NCI-H2196 (cell line): ENCODE results near the gene STK33.
"Not testable (repeated sequence)": the region's sequence is repeated elsewhere in the genome, so short reads cannot be mapped to it uniquely, and the experiment has no call there.

Experiments
- DNase-seq: peaks from one replicate; lab custom pipeline; 2025; ENCODE audit not compliant: unreplicated experiment; lab: John Stamatoyannopoulos, UW

The STK33 gene

DNA sequence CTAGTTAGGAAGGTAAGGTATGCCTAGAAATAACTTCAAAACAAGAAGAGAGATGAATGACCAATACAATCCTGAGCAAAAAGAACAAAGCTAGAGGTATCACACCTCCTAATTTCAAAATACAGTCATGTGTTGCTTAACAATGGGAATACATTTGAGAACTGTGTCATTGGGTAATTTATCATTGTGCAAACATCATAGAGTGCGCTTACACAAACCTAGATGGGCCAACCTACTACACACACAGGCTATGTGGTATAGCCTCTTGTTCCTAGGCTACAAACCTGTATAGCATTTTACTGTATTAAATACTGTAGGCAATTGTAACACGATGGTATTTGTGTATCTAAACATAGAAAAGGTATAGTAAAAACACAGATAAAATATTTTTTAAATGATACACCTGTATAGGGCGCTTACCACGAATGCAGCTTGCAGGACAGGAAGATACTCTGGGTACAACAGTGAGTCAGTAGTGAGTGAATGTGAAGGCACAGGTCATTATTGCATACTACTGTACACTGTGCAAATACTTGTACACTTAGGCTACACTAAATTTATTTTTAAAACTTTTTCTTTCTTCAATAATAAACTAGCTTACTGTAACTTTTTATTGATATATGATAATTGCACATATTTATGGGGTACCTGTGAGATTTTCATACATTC is 48.2 kb downstream of the STK33 start:
- no peak for DNase-seq

GRCh38 chr11:8544807-8545206 is 49.2 kb downstream of the STK33 start:
- DNase-seq = no peak

- no peak for DNase-seq
Measured at GRCh38 chr11:8543278-8543677, 50.8 kb downstream of the STK33 start.

DNA sequence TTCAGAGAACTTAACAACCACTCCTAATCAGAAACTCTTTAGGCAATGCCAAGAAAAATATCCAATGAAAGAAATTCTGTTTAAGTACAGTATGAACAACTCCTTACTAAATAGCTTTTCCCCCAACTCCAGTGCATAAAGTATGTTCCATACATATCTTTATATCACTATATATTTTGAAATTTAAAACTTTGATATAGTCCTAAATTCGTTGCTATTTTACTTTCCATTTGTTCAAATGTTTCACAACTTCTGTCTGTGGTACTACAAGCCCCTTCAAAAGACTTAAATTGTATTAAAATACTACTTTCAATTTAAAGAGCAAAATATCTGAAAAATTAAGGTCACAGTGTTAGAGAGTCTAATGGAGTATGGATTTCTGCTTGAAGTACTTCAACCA is 52.6 kb downstream of the STK33 start:
- no peak for DNase-seq

- DNase-seq = no peak
Measured at GRCh38 chr11:8533332-8533731, 60.7 kb downstream of the STK33 start.

- no peak for DNase-seq
Measured at GRCh38 chr11:8532475-8532874, 61.6 kb downstream of the STK33 start.

- DNase-seq = no peak
Measured at GRCh38 chr11:8531982-8532381, 62.0 kb downstream of the STK33 start.

DNA sequence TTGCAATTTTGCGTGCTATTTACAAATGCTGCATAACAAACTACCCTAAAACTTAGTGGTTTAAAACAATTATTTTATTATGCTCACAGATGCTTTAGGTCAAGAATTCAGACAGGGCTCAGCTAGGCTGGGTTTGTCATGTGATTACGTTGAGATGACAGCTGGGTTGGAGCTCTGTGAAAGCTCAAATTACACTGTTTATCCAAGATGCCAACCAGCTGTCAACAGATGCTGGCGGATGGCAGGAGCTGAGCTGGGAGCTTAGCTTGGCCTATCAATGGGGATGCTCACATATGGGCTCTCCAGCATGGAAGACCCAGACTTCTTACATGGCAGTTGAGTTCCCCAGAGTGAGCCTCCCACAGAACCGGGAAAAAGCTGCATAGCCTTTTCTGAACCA is 62.7 kb downstream of the STK33 start:
- peak; percentile 51 for DNase-seq

DNA sequence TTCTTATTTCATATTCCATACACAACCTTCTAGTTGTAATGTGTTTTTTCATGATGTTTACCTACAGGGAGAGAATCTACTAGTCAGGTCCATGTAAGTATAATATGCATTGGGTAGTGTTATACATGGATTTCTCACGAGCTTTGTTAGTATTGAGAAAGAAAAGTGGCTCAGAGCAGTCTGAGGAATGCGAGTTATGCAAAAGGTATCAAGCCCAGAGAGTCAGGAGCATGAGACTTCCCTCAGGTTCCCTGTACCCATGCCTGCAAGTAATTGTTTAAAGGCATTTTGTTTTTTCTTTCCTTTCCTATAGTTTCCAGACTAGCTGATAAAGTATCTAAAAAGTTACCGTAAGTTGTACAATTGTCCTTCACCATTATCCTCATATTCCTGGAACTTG is 66.1 kb downstream of the STK33 start:
- DNase-seq = no peak

DNA sequence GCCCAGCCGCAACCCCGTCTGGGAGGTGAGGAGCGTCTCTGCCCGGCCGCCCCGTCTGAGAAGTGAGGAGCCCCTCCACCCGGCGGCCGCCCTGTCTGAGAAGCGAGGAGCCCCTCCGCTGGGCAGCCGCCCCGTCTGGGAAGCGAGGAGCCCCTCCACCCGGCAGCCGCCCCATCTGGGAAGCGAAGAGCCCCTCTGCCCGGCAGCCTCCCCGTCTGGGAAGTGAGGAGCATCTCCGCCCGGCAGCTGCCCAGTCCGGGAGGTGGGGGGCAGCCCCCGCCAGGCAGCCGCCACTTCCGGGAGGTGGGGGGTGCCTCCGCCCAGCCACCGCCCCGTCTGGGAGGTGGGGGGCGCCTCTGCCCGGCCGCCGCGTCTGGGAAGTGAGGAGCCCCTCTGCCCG is 70.6 kb downstream of the STK33 start:
- no peak for DNase-seq

DNA sequence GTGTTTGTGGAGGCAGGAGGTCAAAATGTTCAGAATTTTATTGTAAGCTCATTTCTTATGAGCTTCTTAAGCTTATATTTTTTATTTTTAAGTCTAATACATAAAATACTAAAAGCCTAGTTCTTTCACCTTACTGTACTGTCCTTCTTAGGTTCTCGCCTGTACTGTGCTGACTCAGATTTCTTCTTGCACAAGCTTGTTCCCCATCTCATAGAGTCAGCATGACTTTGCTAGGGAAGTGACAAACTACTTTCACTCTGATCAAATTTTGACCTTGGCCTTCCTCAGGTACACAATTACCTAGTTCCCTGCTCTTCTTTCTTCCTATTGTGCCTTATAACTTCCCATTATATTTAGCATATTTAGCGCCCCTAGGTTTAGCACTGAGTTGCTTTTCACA is 81.5 kb downstream of the STK33 start:
- no peak for DNase-seq

GRCh38 chr11:8503910-8504364 is 90.1 kb downstream of the STK33 start:
- no peak for DNase-seq

DNA sequence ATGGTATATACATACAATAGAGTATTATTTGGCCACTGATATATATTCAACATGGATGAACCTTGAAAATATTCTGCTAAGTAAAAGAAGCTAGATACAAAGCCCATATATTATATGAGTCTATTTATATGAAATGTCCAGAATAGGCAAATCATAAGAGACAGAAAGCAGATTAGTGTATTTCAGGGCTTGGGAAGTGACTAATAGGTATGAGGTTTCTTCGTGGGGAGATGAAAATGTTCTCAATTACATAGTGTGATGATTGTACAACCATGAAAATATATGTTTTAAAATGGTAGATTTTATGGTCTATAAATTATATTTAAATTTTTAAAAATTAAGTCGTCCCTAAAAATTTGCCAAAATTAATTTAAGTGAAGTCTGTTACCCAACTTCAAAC is 92.2 kb downstream of the STK33 start:
- no peak for DNase-seq

DNA sequence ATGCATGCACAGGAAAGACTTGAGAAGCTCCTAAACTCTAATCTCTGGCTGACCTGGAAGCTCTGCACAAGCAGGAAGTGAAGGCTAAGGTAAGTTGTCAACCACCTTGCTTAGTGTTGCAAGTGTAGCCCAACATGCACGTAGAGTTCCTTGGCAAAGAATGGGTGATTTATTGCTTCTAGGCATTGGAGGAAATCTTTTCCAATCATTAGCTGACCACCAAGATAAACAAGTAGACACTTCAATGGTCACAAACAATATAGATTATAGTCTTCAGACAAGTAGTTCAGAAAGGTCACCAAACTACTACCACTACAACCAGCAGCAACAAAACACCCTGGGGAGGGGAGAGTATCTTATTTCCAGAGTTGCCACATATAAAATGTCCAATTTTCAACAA is 105.6 kb downstream of the STK33 start:
- DNase-seq = no peak

- DNase-seq = no peak
Measured at GRCh38 chr11:8487261-8487660, 106.8 kb downstream of the STK33 start.

DNA sequence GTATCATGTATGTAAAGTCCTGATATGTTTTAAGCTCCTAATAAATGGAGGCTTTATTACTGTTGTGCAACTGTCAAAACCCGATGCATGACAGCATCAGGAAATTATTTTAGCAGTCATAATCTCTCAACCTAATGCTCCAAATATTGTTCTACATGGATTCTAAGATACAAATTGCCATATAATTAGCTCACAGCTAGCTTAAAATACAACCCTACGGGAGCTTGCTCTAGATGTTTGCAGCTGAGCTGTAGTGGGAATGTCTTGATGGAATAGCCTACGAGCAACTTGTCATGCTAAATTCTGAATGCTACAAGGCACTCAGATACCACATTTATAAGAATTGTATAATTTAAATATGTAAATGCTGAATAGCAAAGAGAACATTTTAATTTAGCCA is 109.8 kb downstream of the STK33 start:
- DNase-seq = no peak

DNA sequence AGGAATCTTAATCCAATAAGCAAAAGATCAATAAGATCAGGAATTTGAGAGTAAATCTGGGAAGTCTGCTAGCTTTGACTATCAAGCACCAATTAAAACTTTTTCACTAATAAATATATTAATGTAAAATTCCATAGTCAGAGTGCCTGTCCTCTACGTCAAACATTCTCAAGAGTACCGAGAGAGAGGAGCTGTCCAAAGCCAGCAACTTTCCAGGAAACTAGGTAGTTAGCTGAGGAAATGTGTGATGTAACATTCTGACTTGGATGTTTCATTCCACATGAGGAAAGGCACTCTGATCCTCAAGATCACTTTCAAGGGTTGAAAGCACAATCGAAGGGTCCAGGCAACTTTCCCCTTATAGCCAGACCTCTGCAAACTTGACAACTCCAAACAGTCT is 113.2 kb downstream of the STK33 start:
- no peak for DNase-seq

DNA sequence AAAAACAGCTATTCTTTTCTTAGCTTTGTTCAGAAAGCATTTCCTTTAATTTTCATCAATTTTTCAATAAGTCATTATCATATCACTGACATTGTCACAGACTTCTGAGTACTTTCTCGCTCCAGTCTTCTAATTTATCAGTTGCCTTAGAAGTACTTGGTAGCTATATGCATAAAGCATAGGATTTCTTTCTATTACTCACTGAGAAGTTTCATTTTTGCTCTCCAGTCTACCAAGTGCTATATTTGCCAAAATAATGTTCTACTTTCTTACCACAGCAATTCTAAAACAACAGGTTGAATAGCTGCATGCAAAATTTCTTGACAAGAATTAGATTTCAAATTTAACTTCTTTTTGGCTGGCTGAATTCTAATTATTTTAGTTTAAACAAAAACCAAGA is 116.3 kb downstream of the STK33 start:
- DNase-seq = no peak

GRCh38 chr11:8477151-8477550 is 116.9 kb downstream of the STK33 start:
- no peak for DNase-seq

GRCh38 chr11:8467806-8468205 is 126.2 kb downstream of the STK33 start:
- DNase-seq = not testable (repeated sequence)

DNA sequence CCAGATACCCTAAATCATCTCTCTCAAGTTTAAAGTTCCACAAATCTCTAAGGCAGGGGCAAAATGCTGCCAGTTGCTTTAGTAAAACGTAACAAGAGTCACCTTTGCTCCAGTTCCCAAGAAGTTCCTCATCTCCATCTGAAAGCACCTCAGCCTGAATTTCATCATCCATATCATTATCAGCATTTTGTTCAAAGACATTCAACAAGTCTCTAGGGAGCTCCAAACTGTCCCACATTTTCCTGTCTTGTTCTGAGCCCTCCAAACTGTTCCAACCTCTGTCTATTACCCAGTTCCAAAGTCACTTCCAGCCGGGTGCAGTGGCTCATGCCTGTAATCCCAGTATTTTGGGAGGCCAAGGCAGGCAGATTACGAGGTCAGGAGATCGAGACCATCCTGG is 126.7 kb downstream of the STK33 start:
- DNase-seq = not testable (repeated sequence)

- DNase-seq = not testable (repeated sequence)
Measured at GRCh38 chr11:8466884-8467283, 127.1 kb downstream of the STK33 start.

DNA sequence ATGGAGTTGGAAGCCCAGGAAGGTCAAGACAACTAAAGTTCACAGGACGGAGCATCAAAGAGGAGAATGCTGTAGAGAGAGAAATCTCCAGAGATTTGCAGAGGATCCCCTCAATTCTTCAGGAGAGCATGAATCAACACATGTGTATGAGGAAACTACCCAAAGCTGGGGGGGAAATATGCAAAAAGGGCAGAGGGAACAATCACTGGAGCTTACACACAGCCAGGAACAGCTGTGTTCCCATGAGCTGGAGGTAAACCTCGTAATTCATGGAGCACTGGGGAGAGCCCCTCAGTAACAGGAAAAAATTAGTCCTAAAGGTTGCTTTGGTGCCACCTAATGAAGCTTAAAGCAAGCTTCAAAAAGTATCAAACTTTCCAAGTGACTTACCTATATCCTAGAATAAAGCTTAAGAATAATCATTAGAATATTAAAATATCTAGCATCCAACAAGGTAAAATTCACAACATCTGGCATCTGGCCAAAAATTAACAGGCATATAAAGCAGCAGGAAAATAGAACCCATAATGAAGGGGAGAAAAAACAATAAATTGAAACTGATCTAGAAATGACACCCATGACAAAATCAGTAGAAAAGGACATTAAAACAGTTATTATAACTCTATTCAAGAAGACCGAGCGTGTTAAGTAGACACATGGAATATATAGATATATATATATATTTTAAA is 134.2 kb downstream of the STK33 start:
- no peak for DNase-seq
